Panc1 (cell line): ENCODE results near the gene ZDHHC14.

Experiments used
- CTCF ChIP-seq: fragments of 450-650 bp; IDR thresholded peaks from 2 replicates; pipeline ENCODE4 v1.5.1; 2017; ENCODE audit warnings: mild to moderate bottlenecking
- POLR2AphosphoS5 ChIP-seq: IDR thresholded peaks from 2 replicates; pipeline ENCODE4 v1.6.1; 2012; ENCODE audit warnings: mild to moderate bottlenecking, low read depth, low read length, moderate library complexity
- REST ChIP-seq, 2 experiments: IDR thresholded peaks; 2 replicates each; pipeline ENCODE4 v1.6.1; 2011 to 2012; ENCODE audit warnings: low read depth in 2 of 2, control low read depth in 1 of 2, low read length in 1 of 2, mild to moderate bottlenecking in 1 of 2, moderate library complexity in 1 of 2; ENCODE audit not compliant: insufficient read depth in 1 of 2
- SIN3A ChIP-seq: IDR thresholded peaks from 2 replicates; pipeline ENCODE4 v1.6.1; 2012; ENCODE audit warnings: low read depth, mild to moderate bottlenecking, low read length, moderate library complexity, borderline replicate concordance; ENCODE audit not compliant: insufficient read depth
- TCF7L2 ChIP-seq: IDR thresholded peaks from 2 replicates; pipeline ENCODE4 v1.6.1; 2011; ENCODE audit warnings: mild to moderate bottlenecking, low read depth, low read length, inconsistent platforms

- TF ChIP-seq CTCF (no peak), REST (IDR thresholded peaks at IDR 0.05; ENCODE audit: insufficient read depth in 1 of 2, low read depth in 2 of 2, low read length in 1 of 2) (no peak), POLR2AphosphoS5 (no peak), SIN3A (no peak), TCF7L2 (no peak)
Measured at GRCh38 chr6:157603314-157603940, 222.4 kb downstream of the ZDHHC14 start.
